HUDEP-2 (cell line): ENCODE results near the gene FOXL3.

Experiments used
- DNase-seq, 76 experiments: peaks; one replicate each; lab custom pipeline; 2025; ENCODE audit not compliant: unreplicated experiment in 76 of 76; lab: John Stamatoyannopoulos, UW

The FOXL3 gene

GRCh38 chr7:300546-301290 is 10.7 kb downstream of the FOXL3 start:
- DNase-seq, result no peak

GRCh38 chr7:301291-302053 is 11.5 kb downstream of the FOXL3 start:
- no peak for DNase-seq

- DNase-seq, result no peak
These were observed 12.4 kb downstream of the FOXL3 start for GRCh38 chr7:302054-302992.

- no peak for DNase-seq
These were observed 13.5 kb downstream of the FOXL3 start for GRCh38 chr7:303425-303824.

GRCh38 chr7:303884-304573 is 14.1 kb downstream of the FOXL3 start:
- DNase-seq, result no peak

GRCh38 chr7:304574-305409 is 14.8 kb downstream of the FOXL3 start:
- no peak for DNase-seq

- no peak for DNase-seq
These were observed 15.6 kb downstream of the FOXL3 start for GRCh38 chr7:305410-306151.

GRCh38 chr7:307970-308369 is 18.0 kb downstream of the FOXL3 start:
- no peak for DNase-seq

- no peak for DNase-seq
These were observed 19.7 kb downstream of the FOXL3 start for GRCh38 chr7:309586-310228.

- no peak for DNase-seq
These were observed 21.2 kb downstream of the FOXL3 start for GRCh38 chr7:311131-311680.

GRCh38 chr7:311796-312195 is 21.8 kb downstream of the FOXL3 start:
- no peak for DNase-seq

- no peak for DNase-seq
These were observed 22.5 kb downstream of the FOXL3 start for GRCh38 chr7:312424-312823.

GRCh38 chr7:314853-315252 is 24.9 kb downstream of the FOXL3 start:
- no peak for DNase-seq

GRCh38 chr7:315516-316265 is 25.7 kb downstream of the FOXL3 start:
- no peak for DNase-seq

- DNase-seq, result no peak
These were observed 27.9 kb downstream of the FOXL3 start for GRCh38 chr7:317643-318405.

GRCh38 chr7:318476-318875 is 28.5 kb downstream of the FOXL3 start:
- no peak for DNase-seq
